Body of pancreas (tissue), 4 donors: ENCODE results near the gene CLBA1.

Experiments used
- CTCF ChIP-seq, 7 experiments: fragments of 450-650 bp in 4 of 7; fragments of 200-600 bp in 3 of 7; sonication (generic) in 3 of 7; IDR thresholded peaks; one replicate each; pipeline ENCODE4 v1.5.1; 2016 to 2019; ENCODE audit warnings: antibody characterized with exemption in 7 of 7
- POLR2A ChIP-seq, 3 donors: fragments of 450-650 bp; IDR thresholded peaks; one replicate each; pipeline ENCODE4 v1.6.1; 2016; ENCODE audit warnings: antibody characterized with exemption in 3 of 3, mild to moderate bottlenecking in 2 of 3

DNA sequence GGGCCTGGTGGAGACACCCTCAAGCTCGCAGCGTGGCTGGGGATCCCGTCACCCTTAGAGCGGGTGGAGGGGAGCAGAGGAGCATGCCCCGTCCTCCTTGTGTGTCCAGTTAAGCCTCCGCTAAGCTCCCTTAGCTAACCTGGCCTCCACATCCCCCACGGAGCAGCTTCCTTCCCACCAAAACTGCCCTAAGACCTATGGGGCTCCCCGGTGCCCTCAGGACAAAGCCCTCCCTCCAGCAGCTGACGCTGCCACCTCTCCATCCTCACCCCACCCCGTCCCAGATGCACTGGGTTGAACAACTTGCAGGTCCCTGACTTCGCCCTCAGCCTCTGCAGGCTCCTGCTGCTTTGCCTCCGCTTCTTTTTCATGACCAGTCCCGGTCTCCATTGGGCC is 11.4 kb upstream of the CLBA1 start:
- no peak for TF ChIP-seq CTCF (IDR thresholded peaks at IDR 0.05)
- TF ChIP-seq POLR2A (IDR thresholded peaks at IDR 0.05), result no peak
